Trophoblast cell (in vitro differentiated cells and primary cell): ENCODE results near the gene SERPINA3.

Experiments
- DNase-seq, 2 donors: peaks; one replicate each; pipeline ENCODE4 v3.0.0-alpha.2; 2016
- H2AFZ ChIP-seq: 2 replicates; pipeline ENCODE4 v1.6.1; 2013; ENCODE audit warnings: low read length, moderate library complexity, mild to moderate bottlenecking; ENCODE audit not compliant: insufficient read depth, poor library complexity
- H2AK5ac ChIP-seq: 2 replicates; pipeline ENCODE4 v1.6.1; 2013; ENCODE audit warnings: mild to moderate bottlenecking, low read length
- H2BK120ac ChIP-seq: 2 replicates; pipeline ENCODE4 v1.6.1; 2013; ENCODE audit warnings: low read length, mild to moderate bottlenecking, moderate library complexity; ENCODE audit not compliant: insufficient read depth, poor library complexity
- H2BK12ac ChIP-seq: 2 replicates; pipeline ENCODE4 v1.6.1; 2013; ENCODE audit warnings: mild to moderate bottlenecking, low read length, moderate library complexity
- H2BK5ac ChIP-seq: 2 replicates; pipeline ENCODE4 v1.6.1; 2013; ENCODE audit warnings: low read length, low read depth, moderate library complexity, mild to moderate bottlenecking; ENCODE audit not compliant: poor library complexity
- H3K14ac ChIP-seq: 2 replicates; pipeline ENCODE4 v1.6.1; 2013; ENCODE audit warnings: mild to moderate bottlenecking, low read length
- H3K18ac ChIP-seq: 2 replicates; pipeline ENCODE4 v1.6.1; 2013; ENCODE audit warnings: mild to moderate bottlenecking, low read length
- H3K23ac ChIP-seq: 2 replicates; pipeline ENCODE4 v1.6.1; 2013; ENCODE audit warnings: low read length
- H3K27ac ChIP-seq: 2 replicates; pipeline ENCODE4 v1.5.1; 2013; ENCODE audit warnings: low read depth, mild to moderate bottlenecking, inconsistent platforms, low read length, moderate library complexity
- H3K27me3 ChIP-seq: 2 replicates; pipeline ENCODE4 v1.6.1; 2013; ENCODE audit warnings: inconsistent platforms, mild to moderate bottlenecking, low read length, moderate library complexity; ENCODE audit not compliant: insufficient read depth
- H3K36me3 ChIP-seq, 2 experiments: 1 replicate in 1 of 2; 2 replicates in 1 of 2; pipeline ENCODE4 v1.6.1; 2013; ENCODE audit warnings: low read length in 2 of 2, mild to moderate bottlenecking in 2 of 2, moderate library complexity in 1 of 2; ENCODE audit not compliant: insufficient read depth in 2 of 2, control insufficient read depth in 1 of 2
- H3K4ac ChIP-seq: 2 replicates; pipeline ENCODE4 v1.6.1; 2013; ENCODE audit warnings: low read depth, mild to moderate bottlenecking, low read length, moderate library complexity
- H3K4me1 ChIP-seq, 2 experiments: 1 replicate in 1 of 2; 2 replicates in 1 of 2; pipeline ENCODE4 v1.6.1; 2013; ENCODE audit warnings: low read length in 2 of 2, mild to moderate bottlenecking in 2 of 2, moderate library complexity in 1 of 2; ENCODE audit not compliant: insufficient read depth in 2 of 2, control insufficient read depth in 1 of 2
- H3K4me2 ChIP-seq: 2 replicates; pipeline ENCODE4 v1.6.1; 2013; ENCODE audit warnings: inconsistent platforms, mild to moderate bottlenecking, low read length, moderate library complexity
- H3K4me3 ChIP-seq: 2 replicates; pipeline ENCODE4 v1.5.1; 2013; ENCODE audit warnings: mild to moderate bottlenecking, low read depth, low read length, inconsistent platforms
- H3K79me1 ChIP-seq: one replicate; pipeline ENCODE4 v1.6.1; 2013; ENCODE audit warnings: low read length
- H3K79me2 ChIP-seq: 2 replicates; pipeline ENCODE4 v1.6.1; 2013; ENCODE audit warnings: low read length, mild to moderate bottlenecking; ENCODE audit not compliant: control insufficient read depth, insufficient read depth, poor library complexity
- H3K9ac ChIP-seq: 2 replicates; pipeline ENCODE4 v1.6.1; 2013; ENCODE audit warnings: mild to moderate bottlenecking, low read length
- H3K9me3 ChIP-seq: 2 replicates; pipeline ENCODE4 v1.6.1; 2013; ENCODE audit warnings: low read depth, mild to moderate bottlenecking, control low read depth, inconsistent platforms, low read length; ENCODE audit not compliant: insufficient read depth
- H4K12ac ChIP-seq: 2 replicates; pipeline ENCODE4 v1.6.1; 2013; ENCODE audit warnings: low read depth, mild to moderate bottlenecking, low read length, moderate library complexity
- H4K8ac ChIP-seq: 2 replicates; pipeline ENCODE4 v1.6.1; 2013; ENCODE audit warnings: low read depth, mild to moderate bottlenecking, low read length, moderate library complexity
- H4K91ac ChIP-seq: one replicate; pipeline ENCODE4 v1.6.1; 2013; ENCODE audit warnings: low read depth, mild to moderate bottlenecking, low read length, moderate library complexity
- WGBS: extraction: QIAGEN DNeasy Blood & Tissue Kit; methylation state at CpG from one replicate; pipeline ENCODE4 v1.1.7; 2013; ENCODE audit warnings: missing lambda C conversion rate; ENCODE audit not compliant: insufficient read length, insufficient coverage; ENCODE audit errors: extremely low coverage; 5-methylcytosine and 5-hydroxymethylcytosine counted together

Gene SERPINA3

GRCh38 chr14:94659901-94660300 is 47.7 kb downstream of the SERPINA3 start:
- H3K79me2 ChIP-seq = no peaks in the 10 kb centered on the region
- no CpG with 5 or more reads among the region's 2 CpGs for WGBS
- no peak overlapping the region for H3K4me2 ChIP-seq

GRCh38 chr14:94660306-94660946 is 48.2 kb downstream of the SERPINA3 start:
- H3K9ac ChIP-seq = no peak overlapping the region
- no peak overlapping the region for H3K4me2 ChIP-seq
- H3K36me3 ChIP-seq = no peaks in the 10 kb centered on the region
- no peak overlapping the region for H3K27ac ChIP-seq
- no peaks in the 10 kb centered on the region for H3K79me2 ChIP-seq
- no peak for DNase-seq
- H2AK5ac ChIP-seq = no peak overlapping the region
- H3K9me3 ChIP-seq = no peaks in the 10 kb centered on the region
- no peak overlapping the region for H4K12ac ChIP-seq
- H2AFZ ChIP-seq = no peak overlapping the region
- 100% methylated on average over 2 of the region's 8 CpGs for WGBS
- no peak overlapping the region for H3K4ac ChIP-seq
- H3K14ac ChIP-seq = no peak overlapping the region
- H4K8ac ChIP-seq = no peak overlapping the region
- H3K79me1 ChIP-seq = no peaks in the 10 kb centered on the region
- no peak overlapping the region for H3K4me3 ChIP-seq
- no peak overlapping the region for H4K91ac ChIP-seq
- H3K18ac ChIP-seq = no peak overlapping the region
- H3K23ac ChIP-seq = no peak overlapping the region
- H2BK120ac ChIP-seq = no peak overlapping the region
- no peaks in the 10 kb centered on the region for H3K4me1 ChIP-seq
- H2BK5ac ChIP-seq = no peak overlapping the region
- H3K27me3 ChIP-seq = no peaks in the 10 kb centered on the region
- H2BK12ac ChIP-seq = no peak overlapping the region

More at GRCh38 chr14:94659901-94660300, 47.7 kb downstream of the SERPINA3 start:
- DNase-seq = no peak
- Histone ChIP-seq H3K4me3 (no peak overlapping the region), H3K9me3 (no peaks in the 10 kb centered on the region), H2AFZ (no peak overlapping the region), H2BK120ac (no peak overlapping the region), H2AK5ac (no peak overlapping the region), H3K23ac (no peak overlapping the region), H3K36me3 (no peaks in the 10 kb centered on the region), H3K14ac (no peak overlapping the region), H3K27me3 (no peaks in the 10 kb centered on the region), H3K4me1 (no peaks in the 10 kb centered on the region), H3K18ac (no peak overlapping the region), H4K91ac (no peak overlapping the region), H3K79me1 (no peaks in the 10 kb centered on the region), H3K9ac (no peak overlapping the region), H4K12ac (no peak overlapping the region), H4K8ac (no peak overlapping the region), H2BK5ac (no peak overlapping the region), H3K27ac (no peak overlapping the region), H2BK12ac (no peak overlapping the region), H3K4ac (no peak overlapping the region)

DNA sequence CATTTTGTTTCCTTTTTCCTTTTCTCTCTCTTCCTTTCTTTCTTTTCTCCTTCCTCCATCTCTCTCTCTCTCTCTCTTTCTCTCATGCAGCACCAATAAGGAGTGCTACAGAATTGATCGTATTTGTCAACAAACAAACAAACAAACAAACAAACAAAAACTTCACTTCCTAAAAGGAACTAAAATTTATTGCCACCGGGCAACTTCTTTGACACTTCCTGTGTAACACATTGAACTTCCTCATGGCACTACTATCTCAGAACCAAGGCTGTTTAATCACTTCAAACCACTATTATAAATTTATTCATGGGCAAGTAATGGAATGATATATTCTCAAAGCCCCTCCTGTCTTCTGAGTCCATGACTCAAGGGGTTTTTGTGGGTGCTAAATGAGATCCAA is 51.3 kb downstream of the SERPINA3 start:
- H3K18ac ChIP-seq = no peak overlapping the region
- whole genome bisulfite sequencing = no CpG with 5 or more reads among the region's 2 CpGs
- no peak overlapping the region for H2BK12ac ChIP-seq
- H3K23ac ChIP-seq = no peak overlapping the region
- H3K14ac ChIP-seq = no peak overlapping the region
- no peak overlapping the region for H3K4ac ChIP-seq
- no peak overlapping the region for H4K12ac ChIP-seq
- DNase-seq = no peak
- no peak overlapping the region for H3K27ac ChIP-seq
- H3K4me2 ChIP-seq = no peak overlapping the region
- no peaks in the 10 kb centered on the region for H3K79me1 ChIP-seq
- no peak overlapping the region for H2AK5ac ChIP-seq
- H2BK5ac ChIP-seq = no peak overlapping the region
- no peak overlapping the region for H4K8ac ChIP-seq
- no peak overlapping the region for H2AFZ ChIP-seq
- no peaks in the 10 kb centered on the region for H3K9me3 ChIP-seq
- no peak overlapping the region for H3K4me3 ChIP-seq
- H3K79me2 ChIP-seq = no peaks in the 10 kb centered on the region
- no peak overlapping the region for H3K9ac ChIP-seq
- no peak overlapping the region for H2BK120ac ChIP-seq
- H3K27me3 ChIP-seq = no peaks in the 10 kb centered on the region
- H4K91ac ChIP-seq = no peak overlapping the region
- H3K4me1 ChIP-seq = no peaks in the 10 kb centered on the region
- H3K36me3 ChIP-seq = no peaks in the 10 kb centered on the region

- no CpG with 5 or more reads among the region's 11 CpGs for WGBS
- no peaks in the 10 kb centered on the region for H3K79me2 ChIP-seq
- H3K4me3 ChIP-seq = no peak overlapping the region
- H3K27ac ChIP-seq = no peak overlapping the region
- H3K18ac ChIP-seq = no peak overlapping the region
- H3K9me3 ChIP-seq = no peaks in the 10 kb centered on the region
- no peak overlapping the region for H4K12ac ChIP-seq
- no peak overlapping the region for H2AFZ ChIP-seq
- no peak overlapping the region for H2BK12ac ChIP-seq
- DNase-seq = no peak
- H3K14ac ChIP-seq = no peak overlapping the region
- no peaks in the 10 kb centered on the region for H3K79me1 ChIP-seq
- H3K23ac ChIP-seq = no peak overlapping the region
- no peaks in the 10 kb centered on the region for H3K4me1 ChIP-seq
- H2AK5ac ChIP-seq = no peak overlapping the region
- H3K4me2 ChIP-seq = no peak overlapping the region
- H2BK120ac ChIP-seq = no peak overlapping the region
- no peak overlapping the region for H3K4ac ChIP-seq
- H4K91ac ChIP-seq = no peak overlapping the region
- H3K9ac ChIP-seq = no peak overlapping the region
- H3K27me3 ChIP-seq = no peaks in the 10 kb centered on the region
- no peak overlapping the region for H4K8ac ChIP-seq
- H2BK5ac ChIP-seq = no peak overlapping the region
- no peaks in the 10 kb centered on the region for H3K36me3 ChIP-seq
Measured at GRCh38 chr14:94663965-94664704, 51.9 kb downstream of the SERPINA3 start.
